Fibroblast of villous mesenchyme (primary cell): ENCODE measurements around the gene TUB. TPM values are rescaled to one million over a fixed set of nuclear protein-coding genes. Genes with fewer than 3 reads are reported as not detected.

Experiments used
- DNase-seq: peaks from one replicate; pipeline ENCODE4 v3.0.0-alpha.2; 2010; ENCODE audit warnings: low read depth
- H3K4me3 ChIP-seq: 2 replicates; pipeline ENCODE4 v1.5.1; 2011; ENCODE audit warnings: low read depth, mild to moderate bottlenecking, low read length
- CTCF ChIP-seq: IDR thresholded peaks from 2 replicates; pipeline ENCODE4 v1.5.1; 2012; ENCODE audit warnings: low read depth, mild to moderate bottlenecking, low read length; ENCODE audit not compliant: insufficient read depth
- total RNA-seq: library from RNA; depleted of rRNA; stranded (reverse); fragments of >200 nt; gene quantifications from 2 replicates; pipeline ENCODE4 v1.2.3, GENCODE V29; 2012

Gene TUB
- total RNA-seq, 1 donor, result 5.2 TPM

DNA sequence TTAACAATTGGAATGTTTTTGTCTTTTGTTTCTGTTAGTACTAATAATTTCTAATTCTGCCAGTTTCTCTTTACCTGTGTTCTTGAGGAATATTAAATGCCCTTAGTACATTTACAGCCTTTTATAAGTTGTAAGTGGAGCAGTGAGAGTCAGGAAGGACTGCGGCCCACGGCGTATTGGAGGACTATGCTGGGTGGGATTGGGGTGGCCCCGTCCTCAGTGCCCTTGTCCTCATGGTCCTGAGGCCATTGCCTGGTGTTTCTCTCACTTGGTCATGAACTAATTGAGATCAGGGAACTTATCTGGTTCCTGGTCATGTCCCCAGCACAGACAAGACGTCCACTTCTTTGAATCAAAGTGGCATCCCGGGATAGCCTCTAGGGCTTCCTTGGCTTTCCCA is 3.3 kb downstream of the TUB start:
- TF ChIP-seq CTCF, result no peak
- DNase-seq, result no peak
- no peak overlapping the region for H3K4me3 ChIP-seq

DNA sequence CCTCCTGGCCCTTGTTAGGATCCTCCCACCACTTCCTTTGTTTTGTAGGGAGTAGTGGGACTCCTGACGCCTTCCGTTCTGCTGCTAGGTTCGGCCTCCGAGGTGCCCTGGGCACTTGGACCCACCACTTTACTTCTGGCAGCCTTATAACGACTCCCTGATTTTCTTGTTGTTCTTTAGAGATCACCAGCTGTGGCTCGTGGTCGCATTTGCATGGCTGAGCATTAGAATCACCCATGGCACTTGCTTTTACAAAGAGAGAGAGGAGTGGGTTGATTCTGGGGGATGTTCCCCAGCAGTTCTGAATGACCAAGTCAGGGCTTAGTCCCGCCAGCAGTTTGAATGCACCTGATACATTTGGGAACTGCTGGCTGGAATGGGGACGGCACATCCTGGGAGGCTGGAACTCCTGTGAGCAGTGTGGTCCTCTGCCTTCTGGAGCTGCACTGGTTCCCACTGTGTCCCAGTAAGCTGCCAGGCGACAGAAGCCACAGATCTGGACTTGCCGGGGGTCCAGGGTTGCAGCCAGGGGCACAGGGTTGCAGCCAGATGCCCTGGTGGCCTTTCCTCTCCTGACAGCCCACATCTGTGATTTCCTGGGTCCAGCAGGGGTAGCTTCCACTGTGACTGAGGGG is 4.1 kb downstream of the TUB start:
- no peak for DNase-seq
- H3K4me3 ChIP-seq, result no peak overlapping the region
- TF ChIP-seq CTCF, result no peak

- no peak overlapping the region for H3K4me3 ChIP-seq
- no peak for TF ChIP-seq CTCF
- DNase-seq, result no peak
Measured at GRCh38 chr11:8086001-8086479, 5.0 kb downstream of the TUB start.

DNA sequence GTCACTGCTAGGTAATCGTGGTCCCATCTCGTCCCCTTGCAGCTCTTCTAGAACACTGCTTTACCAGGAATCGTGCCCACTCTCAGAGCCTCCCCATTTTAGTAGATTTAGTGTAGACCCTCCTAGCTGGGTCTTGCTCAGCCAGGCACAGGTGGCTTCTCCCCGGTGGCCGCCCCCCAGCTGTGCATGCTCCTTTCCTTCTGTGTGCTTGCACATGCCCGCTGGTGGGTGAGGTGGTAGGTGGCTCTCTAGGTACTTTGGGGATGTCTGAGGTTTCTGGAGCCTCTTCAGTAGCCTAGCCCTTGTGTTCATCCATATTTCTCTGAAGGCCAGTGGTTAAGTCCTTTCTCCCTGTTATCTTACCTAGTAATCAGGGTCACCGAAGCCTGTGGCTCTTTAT is 5.6 kb downstream of the TUB start:
- DNase-seq, result no peak
- TF ChIP-seq CTCF, result no peak
- no peak overlapping the region for H3K4me3 ChIP-seq

DNA sequence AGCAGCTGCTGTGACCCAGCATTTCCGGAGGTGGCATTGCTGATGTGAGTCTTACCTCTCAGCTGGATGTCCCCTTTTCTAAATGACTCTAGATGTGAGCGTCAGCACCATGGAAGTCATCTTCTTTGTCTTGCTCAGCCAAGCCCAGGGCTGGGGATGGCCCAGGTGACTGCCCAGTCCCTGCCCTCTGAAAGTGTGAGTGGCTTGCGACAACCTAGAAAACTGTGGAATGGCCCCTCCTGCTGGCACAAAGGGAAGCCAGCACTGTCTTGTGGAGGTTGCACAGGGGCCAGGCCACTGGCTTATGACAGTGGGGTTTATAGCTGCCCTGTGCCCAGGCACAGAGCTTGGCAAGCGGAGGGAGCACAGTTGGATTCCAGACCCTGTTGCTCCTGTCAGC is 6.2 kb downstream of the TUB start:
- DNase-seq, result no peak
- H3K4me3 ChIP-seq, result no peak overlapping the region
- TF ChIP-seq CTCF, result peak; percentile 19

DNA sequence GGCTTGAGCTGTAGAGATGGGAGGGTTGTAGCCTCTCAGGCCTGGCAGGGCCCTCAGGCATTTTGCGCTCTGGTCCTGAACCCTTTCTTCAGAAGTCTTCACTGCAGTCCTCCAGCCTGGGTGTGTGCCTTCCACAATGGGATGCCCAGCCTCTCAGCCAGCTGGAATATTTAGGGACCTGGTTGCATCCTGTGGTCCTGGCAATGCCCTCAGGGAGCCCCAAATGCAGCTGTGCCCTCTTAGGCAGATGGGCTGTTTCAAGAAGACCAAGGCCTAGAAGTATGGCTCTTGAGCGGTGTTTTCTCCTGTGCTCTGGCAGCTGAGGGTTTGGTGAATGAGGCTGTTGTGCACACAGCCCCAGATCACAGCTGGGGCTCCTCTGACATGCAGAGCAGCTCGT is 6.7 kb downstream of the TUB start:
- no peak for TF ChIP-seq CTCF
- H3K4me3 ChIP-seq, result no peak overlapping the region
- DNase-seq, result no peak
